NCI-H524 (cell line): ENCODE data around the gene PPM1L.
A peak's percentile ranks its signal among the peaks of the same experiment; 100 is the strongest.

Source experiments
- DNase-seq, 2 experiments: peaks; one replicate each; lab custom pipeline; 2025; lab: John Stamatoyannopoulos, UW

PPM1L gene

GRCh38 chr3:161043336-161044035 lies 287.5 kb downstream of the PPM1L start:
- no peak for DNase-seq

- peak in 1 of 2 experiments; percentile 17 for DNase-seq
Observed at GRCh38 chr3:161049683-161050248, 293.7 kb downstream of the PPM1L start.

- DNase-seq = no peak
Observed at GRCh38 chr3:161050935-161051334, 294.9 kb downstream of the PPM1L start.

GRCh38 chr3:161051856-161052255 lies 295.8 kb downstream of the PPM1L start:
- no peak for DNase-seq

GRCh38 chr3:161054860-161055604 lies 299.0 kb downstream of the PPM1L start:
- DNase-seq = no peak

GRCh38 chr3:161064413-161064812 lies 308.4 kb downstream of the PPM1L start:
- no peak for DNase-seq

GRCh38 chr3:161066930-161067329 lies 310.9 kb downstream of the PPM1L start:
- DNase-seq = no peak

- DNase-seq = no peak
Observed at GRCh38 chr3:161067335-161067734, 311.3 kb downstream of the PPM1L start.

GRCh38 chr3:161069511-161070251 lies 313.6 kb downstream of the PPM1L start:
- DNase-seq = peak; percentile 13 to 80

GRCh38 chr3:161070252-161070930 lies 314.4 kb downstream of the PPM1L start:
- peak in 1 of 2 experiments; percentile 16 for DNase-seq

- peak in 1 of 2 experiments; percentile 22 for DNase-seq
Observed at GRCh38 chr3:161070980-161071663, 315.1 kb downstream of the PPM1L start.

- DNase-seq = no peak
Observed at GRCh38 chr3:161072211-161072621, 316.2 kb downstream of the PPM1L start.

GRCh38 chr3:161072751-161073150 lies 316.7 kb downstream of the PPM1L start:
- DNase-seq = no peak

GRCh38 chr3:161073181-161073580 lies 317.1 kb downstream of the PPM1L start:
- DNase-seq = no peak

- DNase-seq = no peak
Observed at GRCh38 chr3:161081633-161082032, 325.6 kb downstream of the PPM1L start.

GRCh38 chr3:161082063-161082462 lies 326.0 kb downstream of the PPM1L start:
- no peak for DNase-seq

- no peak for DNase-seq
Observed at GRCh38 chr3:161083131-161083530, 327.1 kb downstream of the PPM1L start.

GRCh38 chr3:161084277-161084676 lies 328.2 kb downstream of the PPM1L start:
- no peak for DNase-seq

- no peak for DNase-seq
Observed at GRCh38 chr3:161093895-161094294, 337.9 kb downstream of the PPM1L start.

- DNase-seq = peak; percentile 43 to 59
Observed at GRCh38 chr3:161096771-161097367, 340.8 kb downstream of the PPM1L start.

GRCh38 chr3:161100994-161101393 lies 345.0 kb downstream of the PPM1L start:
- DNase-seq = no peak
